Central memory CD4-positive, alpha-beta T cell (primary cell): Measurements from ENCODE around the gene PRKCZ.

Experiments
- DNase-seq: peaks from one replicate; pipeline ENCODE4 v3.0.0; 2022

The PRKCZ gene

DNA sequence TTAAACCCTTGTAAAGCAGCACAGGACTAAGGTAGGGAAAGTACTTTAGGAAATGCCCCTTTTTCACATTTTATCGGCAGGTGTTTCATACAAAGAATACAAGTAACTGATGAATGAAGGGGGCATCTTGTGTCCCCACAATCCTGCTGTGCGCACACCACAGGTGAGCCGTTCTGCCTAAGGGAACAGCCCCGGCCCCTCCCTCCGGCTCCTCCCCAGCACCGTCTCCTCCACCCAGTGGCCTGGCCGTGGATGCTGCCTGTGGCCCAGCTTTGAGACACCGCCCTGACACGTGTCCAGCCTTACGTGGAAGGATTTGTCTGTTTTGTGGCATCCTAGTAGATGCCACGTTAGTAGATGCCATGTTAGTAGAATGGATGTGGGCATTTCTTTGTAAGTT, 131.5 kb downstream of the PRKCZ start:
- no peak for DNase-seq

DNA sequence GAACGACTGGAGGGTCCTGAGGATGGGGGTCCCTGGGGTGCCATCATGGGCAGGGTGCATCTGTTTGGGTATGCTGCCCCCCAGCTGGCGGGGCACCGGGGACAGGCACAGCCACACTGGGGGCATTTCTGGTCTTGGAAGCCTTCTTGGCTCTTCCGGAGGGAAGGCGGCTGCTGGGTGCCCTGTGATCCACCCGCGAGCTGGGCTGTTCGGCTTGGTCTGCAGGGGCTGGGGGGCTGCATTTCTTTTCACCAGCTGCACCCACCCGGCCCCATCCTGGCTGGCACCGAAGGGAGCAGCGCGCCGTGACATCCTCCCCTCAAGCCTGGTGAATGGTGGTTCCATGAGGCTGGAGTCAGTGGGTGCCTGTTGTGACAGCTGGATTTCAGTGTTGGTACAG, 132.2 kb downstream of the PRKCZ start:
- no peak for DNase-seq

DNA sequence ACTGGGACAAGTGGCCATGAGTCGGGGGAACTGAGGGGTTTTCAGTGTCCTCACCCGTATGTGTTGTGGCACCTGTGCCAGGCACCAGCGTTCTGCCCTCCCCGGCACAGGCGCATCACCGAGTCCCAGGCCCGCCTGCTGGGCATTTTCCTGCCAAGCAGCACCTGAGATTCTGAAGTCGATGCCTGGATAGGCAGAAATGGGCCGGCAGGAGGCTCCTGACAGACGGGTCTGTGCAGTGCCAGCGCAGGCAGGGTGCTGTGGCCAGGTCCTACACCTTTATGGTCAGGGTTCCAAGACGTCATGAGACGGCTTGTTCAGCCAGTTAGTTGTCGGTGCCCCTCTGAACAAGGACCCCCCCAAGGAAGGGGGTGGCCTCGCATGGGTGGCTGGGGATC, 133.7 kb downstream of the PRKCZ start:
- no peak for DNase-seq

DNA sequence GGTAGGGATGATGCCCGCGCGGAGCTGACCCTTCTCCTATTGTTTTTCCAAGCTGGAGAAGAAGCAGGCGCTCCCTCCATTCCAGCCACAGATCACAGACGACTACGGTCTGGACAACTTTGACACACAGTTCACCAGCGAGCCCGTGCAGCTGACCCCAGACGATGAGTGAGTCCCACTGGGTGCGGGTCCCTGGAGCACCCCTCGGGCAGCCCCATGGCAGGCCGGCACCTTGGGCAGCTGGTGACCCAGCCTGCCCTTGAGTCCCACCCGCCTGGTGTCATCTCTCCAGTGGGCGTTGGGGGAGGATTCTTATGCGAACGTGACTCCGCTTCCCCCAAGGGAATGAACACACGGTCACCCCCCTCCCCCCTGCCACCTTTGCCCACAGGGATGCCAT, 134.3 kb downstream of the PRKCZ start:
- no peak for DNase-seq

DNA sequence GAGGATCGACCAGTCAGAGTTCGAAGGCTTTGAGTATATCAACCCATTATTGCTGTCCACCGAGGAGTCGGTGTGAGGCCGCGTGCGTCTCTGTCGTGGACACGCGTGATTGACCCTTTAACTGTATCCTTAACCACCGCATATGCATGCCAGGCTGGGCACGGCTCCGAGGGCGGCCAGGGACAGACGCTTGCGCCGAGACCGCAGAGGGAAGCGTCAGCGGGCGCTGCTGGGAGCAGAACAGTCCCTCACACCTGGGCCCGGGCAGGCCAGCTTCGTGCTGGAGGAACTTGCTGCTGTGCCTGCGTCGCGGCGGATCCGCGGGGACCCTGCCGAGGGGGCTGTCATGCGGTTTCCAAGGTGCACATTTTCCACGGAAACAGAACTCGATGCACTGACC, 134.7 kb downstream of the PRKCZ start:
- no peak for DNase-seq

DNA sequence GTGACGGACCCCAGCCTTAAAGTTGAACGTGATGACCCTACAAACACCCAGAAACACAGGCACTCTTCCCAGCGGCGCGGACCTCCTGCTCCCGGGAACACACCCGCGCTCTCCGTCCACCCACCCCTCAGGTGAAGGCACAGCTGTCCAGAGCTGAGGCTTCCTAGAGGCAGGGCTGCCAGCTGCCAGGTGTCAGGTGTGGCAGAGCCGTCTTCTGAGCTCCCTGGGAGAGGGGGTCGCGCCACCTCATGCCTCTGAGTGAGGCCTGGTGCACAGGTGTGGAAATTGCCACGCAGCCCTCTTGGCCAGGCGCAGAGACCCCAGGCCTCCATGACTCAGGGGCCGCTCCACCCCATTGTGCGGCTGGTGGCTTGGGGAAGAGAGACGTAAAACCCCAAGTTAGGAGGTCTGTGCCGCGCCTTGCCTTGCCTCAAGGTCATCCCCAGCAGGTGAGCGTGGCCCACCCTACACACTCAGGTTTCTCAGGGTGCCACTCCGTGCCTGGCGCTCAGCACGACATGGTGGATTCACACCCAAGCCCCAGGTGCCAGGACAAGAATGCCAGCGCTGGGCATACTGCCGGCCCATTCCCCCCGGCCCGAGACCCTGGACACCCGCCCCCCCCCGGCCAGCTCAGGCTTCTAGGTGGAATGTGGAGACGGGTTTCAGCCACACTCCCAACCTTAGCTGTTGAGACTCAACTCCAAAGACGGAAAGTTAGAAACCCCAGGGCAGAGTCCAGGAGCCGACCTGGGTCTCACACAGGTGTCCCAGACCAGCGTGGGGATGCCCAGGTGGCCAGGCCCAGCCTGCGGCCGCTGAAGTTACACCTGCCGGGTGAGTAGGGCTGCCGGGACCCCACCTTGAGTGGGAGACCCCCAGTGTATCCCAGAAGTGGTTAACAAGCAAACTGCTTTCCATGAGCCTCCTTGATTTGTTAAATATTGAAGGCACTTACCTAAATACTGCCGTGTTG, 136.0 kb downstream of the PRKCZ start:
- DNase-seq = no peak

DNA sequence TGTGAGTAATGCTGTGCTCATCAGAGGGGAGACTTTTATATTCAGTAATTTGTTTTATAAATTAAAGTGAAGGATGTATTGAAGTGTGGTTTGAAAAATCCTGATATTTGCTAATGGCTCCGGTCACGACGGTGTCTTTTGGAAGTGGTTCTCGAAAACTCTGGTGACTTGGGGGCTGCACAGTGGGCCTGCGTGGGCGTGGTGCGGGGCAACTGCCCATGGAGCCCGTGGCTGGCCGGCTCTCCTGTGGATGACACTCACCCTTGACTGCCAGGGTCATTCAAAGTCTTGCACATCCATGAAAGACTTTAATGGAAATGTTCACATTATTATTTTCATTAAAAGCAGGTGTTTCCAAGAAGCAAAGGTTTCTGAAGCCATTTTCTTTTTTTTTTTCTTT, 136.7 kb downstream of the PRKCZ start:
- no peak for DNase-seq

DNA sequence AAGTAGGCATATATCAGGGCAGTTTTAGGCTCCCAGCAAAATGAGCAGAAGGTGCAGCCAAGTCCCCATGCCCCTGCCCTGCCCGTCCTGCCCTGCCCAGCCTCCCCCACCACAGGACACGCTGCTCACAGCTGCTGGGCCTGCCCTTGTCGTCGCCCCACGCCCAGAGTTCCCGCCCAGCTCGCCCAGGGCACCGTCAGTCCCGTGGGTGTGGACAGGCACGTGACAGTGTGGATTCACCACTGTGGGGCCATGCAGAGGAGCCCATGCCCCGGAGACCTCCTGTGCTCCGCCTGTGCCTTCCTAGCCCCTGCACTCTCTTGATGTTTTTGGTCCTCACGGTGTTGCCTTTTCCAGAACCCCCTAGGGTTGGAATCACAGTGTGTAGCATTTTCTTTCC, 137.4 kb downstream of the PRKCZ start:
- no peak for DNase-seq

DNA sequence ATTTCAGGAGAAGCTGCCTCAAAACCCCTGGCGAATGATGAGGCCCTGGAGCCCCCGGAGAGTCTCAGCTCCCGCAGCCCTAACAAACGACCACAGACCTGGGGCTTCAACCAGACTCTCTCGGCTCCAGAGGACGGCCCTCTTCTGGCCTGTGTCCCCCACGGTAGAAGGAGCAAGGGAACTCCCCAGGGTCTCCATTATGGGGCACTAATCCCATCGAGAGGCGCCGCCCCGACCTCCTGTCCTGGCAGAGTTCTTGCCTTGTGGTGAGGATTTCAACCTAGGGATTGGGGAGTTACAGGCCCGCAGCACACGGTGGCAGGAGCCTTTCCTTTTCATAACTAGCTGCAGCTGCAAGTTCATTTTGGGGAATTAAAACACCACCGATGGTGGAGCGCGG, 138.1 kb downstream of the PRKCZ start:
- DNase-seq = no peak

DNA sequence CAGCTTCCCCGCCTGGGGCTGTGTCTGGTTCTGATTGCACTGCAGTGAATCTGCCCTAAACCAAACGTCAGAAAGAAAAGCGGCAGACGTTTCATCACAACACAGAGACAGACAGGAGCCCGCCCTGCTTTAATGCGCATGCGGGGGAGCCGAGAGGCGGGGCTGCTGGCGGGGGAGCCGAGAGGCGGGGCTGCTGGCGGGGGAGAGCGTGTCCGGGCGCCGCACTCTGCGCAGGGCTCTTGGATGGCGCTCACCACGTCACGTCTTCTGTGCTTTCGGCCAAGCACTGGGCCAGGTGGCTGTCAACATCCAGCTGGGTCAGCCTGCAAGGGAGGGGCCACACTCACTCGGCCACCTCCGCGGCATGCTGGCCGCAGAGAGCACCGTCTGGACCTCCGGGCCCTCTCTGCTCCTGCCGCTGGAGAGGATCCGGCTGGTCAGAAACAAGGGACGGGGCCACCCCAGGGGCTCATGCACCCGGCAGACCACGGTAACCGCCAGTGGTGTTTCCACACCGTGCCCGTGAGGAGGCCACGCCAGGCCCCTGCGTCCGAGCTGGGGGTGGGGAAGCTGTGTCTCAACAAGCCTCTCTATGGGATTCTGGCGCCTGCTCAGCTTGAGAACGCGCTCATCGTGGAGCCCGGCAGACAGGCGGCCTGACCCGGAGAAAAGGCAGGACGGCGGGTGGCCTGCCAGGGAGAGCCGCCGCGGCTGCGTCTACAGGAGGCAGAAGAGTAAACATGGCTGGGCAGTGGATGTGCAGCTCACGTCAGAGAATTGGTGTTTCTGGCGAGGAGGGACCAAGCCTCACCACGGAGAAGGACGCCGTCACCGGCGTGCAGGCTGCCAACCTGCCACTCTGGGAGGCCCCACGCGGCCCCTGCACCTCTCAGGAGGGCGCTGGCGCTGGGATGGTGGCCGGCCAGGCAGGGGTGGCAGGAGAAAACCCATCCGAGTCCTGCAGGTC, 139.5 kb downstream of the PRKCZ start:
- DNase-seq = peak; percentile 92

DNA sequence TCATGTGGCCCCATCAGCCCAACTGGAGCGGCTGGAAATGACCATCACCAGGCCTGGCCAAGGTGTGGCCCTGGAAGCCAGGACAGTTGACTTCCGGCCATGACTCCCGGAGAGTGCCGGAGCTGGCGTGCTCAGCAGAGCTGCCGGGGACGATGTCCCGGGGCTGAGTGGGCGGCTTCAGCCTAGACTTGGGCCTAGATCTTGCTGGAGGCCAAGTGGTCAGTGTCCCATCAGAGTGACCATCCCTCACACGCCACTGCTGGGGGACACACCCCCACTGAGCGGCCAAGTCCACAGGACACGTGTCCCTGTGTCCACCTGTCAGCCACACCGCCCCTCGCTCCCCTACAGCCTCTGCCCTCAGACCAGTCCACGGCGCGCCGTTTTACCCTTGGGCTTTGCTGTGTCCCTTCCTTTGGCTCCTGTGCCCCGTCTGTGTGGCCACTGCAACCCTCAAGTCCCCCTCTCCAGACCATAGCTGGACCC, 140.3 kb downstream of the PRKCZ start:
- no peak for DNase-seq

DNA sequence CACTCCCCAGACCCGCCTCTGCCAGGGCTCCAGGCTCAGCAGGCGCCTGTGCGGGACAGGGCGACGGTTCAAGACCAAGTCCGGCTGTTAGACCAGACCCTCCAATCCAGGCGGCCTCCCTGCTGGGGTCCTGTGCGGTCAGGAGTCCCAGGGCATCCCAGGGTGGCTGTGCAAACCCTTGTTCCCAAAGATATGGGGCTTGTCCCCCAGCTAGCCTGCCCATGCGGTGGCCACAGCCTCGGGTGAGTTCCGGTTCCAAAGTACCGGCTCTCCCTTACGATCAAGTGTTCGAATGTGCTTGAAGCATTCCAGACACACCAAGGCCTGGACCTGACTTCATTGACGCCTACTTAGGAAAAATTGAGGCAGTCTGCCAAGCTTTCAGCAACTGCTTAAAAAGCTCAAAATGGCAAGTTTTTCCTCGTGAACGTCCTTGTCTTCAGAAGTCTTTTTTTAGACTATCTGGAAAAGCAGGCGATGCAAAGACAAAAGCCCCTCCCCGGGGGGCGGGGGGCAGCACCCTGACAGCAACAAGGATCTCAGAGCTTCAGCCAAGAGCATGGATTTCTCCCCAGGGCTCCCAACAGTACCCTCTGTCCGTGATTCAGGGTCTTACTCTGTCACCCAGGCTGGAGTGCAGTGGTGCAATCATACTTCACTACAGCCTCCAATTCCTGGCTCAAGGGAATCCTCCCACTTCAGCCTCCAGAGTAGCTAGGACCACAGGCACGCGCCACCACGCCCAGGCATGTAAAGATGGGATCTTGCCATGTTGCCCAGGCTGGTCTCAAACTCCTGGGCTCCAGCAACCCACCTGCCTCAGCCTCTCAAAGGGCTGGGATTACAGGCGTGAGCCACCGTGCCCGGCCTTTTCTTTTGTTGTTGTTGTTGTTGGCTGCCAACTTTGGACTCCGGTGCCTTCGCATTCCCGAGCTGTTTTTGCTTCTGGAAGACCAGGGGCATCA, 142.1 kb downstream of the PRKCZ start:
- DNase-seq = no peak

DNA sequence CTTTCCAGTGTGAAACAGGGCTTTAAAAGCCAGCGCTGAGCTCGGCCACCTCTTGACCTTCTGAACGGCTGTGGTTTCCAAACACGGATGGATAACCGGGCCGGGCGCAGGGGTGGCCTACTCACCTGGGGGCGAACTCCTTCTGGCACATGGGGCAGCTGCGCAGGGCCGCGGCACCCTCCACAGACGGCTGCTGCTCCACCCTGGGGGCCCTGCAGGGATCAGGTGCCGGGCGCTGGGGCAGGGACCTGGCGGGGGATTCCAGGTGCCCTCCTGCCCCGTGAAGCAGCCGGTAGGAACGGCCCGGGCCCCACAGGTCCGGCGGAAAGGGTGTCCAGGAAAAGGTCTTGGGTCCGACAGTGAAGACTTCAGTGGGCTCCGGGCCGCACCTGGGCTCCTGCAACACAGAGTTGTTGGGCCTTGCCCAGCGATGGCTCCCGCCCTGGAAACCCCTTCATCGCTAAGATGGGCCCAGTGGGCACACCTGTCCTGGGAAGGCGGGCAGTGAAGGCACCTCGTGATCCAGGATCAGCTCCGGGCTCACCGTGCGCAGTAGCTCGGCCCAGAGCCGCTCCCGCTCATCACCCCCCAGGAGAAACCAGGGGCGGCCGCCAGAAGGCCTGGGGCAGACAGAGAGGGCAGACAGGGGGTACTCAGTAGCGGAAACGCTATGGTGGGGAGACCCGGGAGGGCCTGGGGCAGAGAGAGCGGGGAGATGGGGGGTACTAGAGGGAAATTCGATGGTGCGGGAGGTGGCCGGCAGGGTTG, 143.5 kb downstream of the PRKCZ start:
- DNase-seq = no peak

DNA sequence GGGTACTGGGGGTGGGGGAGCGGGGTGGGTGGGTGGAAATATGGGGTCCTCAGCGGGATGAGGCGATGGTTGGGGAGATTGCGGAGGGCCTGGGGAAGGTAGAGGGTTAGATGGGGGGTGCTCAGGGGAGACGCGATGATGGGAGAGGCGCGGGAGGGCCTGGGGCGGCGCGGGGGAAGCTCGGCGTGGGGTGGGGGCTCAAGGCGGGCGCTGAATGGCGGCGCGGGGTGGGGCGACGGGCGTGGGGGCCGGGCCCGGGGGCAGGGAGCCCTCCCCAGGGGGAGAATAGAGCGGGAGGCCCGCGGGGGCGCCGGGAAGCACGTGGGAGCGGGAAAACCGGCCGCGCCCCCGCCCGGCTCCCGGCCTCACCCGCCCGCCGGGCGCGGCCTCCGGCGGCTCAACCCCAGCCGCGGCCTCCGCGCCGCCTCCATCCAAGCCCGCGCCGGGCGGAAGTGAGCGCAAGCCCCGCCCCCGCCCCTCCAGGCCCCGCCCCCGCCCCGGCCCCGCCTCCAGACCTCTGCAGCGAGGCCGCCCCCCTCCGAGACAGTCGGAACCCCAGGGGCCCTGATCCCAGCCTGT, 144.2 kb downstream of the PRKCZ start, which contains the start of gene FAAP20:
FAAP20 (minus strand) TSS at position 454 of the 579 bp plus-strand sequence; CDS start at position 431, 23 bp downstream.
- no peak for DNase-seq

DNA sequence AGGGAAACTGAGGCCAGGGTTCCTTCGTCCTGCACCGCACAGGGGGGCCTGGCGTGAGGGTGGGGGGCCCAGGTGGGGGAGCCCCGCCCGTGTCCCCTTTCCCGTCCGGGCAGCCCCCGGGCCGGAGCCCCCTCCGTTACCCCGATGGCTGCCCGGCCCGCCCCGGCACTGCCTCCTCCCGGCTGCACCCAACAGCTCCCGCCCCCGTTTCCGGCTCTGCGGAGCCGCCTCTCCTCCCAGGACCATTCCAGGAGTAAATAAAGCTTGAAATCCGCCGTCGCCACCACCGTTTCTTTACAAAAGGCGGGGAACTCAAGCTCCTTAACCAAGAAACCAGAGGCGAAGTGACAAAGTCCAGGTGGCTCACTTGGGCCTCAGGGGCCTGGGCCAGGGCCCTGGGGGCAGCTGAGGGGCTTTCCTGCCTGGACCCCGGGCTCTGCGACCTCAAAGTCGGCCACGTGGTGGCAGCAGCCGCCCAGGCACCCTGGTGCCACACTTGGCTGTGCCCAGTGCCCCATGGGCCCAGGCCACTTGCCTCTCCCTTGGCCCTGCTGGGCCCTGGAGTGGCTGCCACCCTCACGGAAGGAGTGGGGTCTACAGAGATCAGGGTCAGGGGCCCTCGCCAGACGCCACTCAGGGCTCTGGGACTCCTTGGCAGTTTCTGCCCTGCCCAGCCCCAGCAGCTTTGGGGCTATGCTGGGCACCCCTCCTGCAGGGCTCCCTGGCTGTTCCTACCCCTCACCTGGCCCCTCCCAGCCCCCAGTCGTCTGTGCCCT, 144.9 kb downstream of the PRKCZ start:
- peak; percentile 91 for DNase-seq

DNA sequence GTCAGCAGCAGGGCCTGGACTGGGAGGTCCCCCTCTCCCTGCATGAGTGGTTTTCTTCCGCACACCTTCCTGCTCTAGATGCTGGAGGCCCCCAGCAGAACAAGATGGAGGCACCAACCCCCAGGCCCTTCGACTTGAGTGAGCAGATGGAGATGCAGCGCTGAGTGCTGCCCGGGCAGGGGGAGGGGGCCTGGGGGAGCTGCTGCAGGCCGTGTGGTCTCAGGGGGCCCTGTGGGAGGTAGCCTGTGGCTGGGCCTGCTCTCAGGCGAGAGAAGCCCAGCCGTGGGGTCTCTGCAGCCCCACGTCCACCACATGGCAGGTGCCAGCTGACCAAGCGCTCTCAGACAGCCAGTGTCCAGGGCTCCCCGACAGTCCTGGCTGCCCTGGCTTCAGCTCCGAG, 145.6 kb downstream of the PRKCZ start:
- DNase-seq = no peak

DNA sequence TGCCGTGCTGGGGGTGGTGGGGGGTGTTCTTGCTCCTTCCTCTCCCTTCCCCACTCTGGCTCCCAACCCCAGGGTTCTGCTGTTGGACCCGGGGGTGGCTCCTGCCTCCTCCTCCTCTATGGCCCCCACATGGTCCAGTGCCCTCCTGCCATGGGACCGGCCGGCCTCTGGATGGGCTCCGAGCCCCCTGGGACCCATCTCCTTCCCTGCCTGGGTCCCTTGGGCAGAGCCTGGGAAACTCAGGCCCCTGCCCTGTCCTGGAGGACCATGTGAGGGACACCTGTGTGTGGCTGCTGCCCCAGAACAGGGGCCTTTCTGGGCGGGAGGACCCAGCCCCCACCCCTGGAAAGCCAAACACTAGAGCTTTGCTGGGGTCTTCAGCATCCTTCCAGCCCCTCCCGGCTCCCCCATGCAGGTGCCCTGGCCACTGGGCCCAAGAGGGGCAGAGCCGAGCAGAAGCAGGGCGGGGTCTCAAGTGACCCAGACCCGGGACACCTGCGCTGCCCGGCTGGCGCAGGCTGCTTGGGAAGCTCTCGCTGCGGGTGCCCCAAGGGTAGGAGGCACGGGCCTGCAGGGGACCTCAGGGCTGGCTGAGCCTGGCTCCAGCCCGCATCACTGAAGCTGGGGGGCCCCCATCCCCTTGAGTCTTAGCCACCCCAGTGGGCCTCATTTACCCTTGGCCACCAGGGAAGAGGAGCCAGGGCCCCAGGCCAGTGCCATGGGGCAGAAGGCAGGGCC, 146.9 kb downstream of the PRKCZ start:
- no peak for DNase-seq

DNA sequence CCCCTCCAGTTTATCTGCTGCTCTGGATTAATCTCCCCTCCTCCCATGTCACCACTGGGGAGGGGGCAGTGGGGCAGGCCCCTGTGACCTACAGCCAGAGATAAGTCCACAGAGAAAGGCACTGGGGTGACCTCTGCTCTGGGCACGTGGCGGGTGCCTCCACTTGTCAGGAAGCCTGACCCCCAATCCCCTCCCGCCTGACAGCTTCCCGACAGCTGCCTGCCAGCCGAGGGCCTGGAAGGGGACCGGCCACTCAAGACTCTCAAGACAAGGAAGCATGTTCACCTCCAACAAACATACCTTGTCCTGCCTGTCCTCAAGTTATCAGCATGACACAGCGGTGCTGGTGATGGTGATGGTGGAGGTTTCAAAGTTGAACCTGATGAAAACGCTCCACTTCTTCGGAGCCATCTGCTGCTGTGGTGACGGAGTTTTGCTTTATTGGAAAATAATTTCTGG, 147.5 kb downstream of the PRKCZ start:
- no peak for DNase-seq

DNA sequence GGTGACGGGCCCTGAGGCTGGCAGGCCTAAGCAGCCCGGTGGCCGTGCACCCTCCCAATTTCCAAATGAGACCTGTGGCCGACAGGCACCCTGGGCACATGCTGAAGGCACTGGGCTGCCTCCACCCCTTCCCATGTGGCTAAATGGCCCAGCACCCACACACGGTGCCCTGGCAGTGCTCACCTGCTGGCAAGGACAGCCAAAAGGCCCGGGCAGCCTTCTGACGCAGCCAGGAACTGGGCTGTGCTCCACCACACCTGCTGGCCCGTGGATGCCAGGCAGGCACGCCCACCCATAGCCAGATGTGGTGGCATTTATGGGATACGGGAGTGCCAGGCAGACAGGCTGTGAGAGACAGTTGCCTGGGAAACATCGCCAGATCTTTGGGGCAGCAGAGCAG, 148.4 kb downstream of the PRKCZ start:
- DNase-seq = no peak
